Loucy (cell line): Measurements from ENCODE around the gene CDH4.

Source experiments
- EZH2phosphoT487 ChIP-seq: fragments of 200-600 bp; IDR thresholded peaks from 2 replicates; pipeline ENCODE4 v1.6.1; 2018; ENCODE audit warnings: antibody characterized with exemption, mild to moderate bottlenecking, moderate library complexity, borderline replicate concordance
- TF ChIP-seq, protein P1 (sequence below): fragments of 200-600 bp; sonication (generic); conservative IDR thresholded peaks from 2 replicates; pipeline ENCODE4 v1.5.1; 2014; ENCODE audit warnings: mild to moderate bottlenecking, antibody characterized with exemption, low read length

DNA sequence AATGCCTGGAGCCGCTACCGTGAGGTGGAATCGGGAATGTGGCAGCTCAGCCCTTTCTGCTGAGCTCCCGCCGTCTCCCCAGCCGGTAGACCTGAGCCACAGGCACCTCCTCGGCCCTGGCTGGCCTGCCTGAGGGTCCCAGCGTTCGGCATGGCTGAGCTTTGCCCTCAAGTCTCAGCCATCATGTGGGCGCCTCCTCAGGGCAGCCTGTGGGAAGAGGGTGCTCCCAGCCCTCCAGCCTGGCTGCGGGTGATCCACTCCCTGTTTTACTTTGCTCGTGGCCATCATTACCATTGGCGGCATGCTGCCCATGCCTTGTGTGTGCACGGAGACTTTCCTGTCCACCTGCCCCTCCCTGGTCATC lies 329.7 kb downstream of the CDH4 start:
- TF ChIP-seq, protein P1, sequence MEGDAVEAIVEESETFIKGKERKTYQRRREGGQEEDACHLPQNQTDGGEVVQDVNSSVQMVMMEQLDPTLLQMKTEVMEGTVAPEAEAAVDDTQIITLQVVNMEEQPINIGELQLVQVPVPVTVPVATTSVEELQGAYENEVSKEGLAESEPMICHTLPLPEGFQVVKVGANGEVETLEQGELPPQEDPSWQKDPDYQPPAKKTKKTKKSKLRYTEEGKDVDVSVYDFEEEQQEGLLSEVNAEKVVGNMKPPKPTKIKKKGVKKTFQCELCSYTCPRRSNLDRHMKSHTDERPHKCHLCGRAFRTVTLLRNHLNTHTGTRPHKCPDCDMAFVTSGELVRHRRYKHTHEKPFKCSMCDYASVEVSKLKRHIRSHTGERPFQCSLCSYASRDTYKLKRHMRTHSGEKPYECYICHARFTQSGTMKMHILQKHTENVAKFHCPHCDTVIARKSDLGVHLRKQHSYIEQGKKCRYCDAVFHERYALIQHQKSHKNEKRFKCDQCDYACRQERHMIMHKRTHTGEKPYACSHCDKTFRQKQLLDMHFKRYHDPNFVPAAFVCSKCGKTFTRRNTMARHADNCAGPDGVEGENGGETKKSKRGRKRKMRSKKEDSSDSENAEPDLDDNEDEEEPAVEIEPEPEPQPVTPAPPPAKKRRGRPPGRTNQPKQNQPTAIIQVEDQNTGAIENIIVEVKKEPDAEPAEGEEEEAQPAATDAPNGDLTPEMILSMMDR, result no peak
- no peak for TF ChIP-seq EZH2phosphoT487
